GM23338 (cell line): Measurements from ENCODE around the gene EXOC7. TPM values are rescaled to one million over a fixed set of nuclear protein-coding genes. Genes with fewer than 3 reads are reported as not detected.

Source experiments
- ATAC-seq: fragments of 200-7000 bp; cut with Tn5 transposase; 3 replicates; pipeline ENCODE4 v1.9.1; 2020
- DNase-seq: peaks from one replicate; pipeline ENCODE4 v3.0.0-alpha.2; 2015; ENCODE audit warnings: low spot score
- H2AFZ ChIP-seq: fragments of 200-600 bp; sonication (generic); 2 replicates; pipeline ENCODE4 v1.8.0; 2016; ENCODE audit warnings: antibody characterized with exemption, mild to moderate bottlenecking, moderate library complexity
- H3F3A ChIP-seq: fragments of 200-600 bp; sonication (generic); replicated peaks from 2 replicates; pipeline ENCODE4 v1.8.0; 2017; ENCODE audit warnings: antibody characterized with exemption, mixed run types, low read depth
- H3K27ac ChIP-seq: fragments of 200-600 bp; sonication (generic); 2 replicates; pipeline ENCODE4 v1.6.1; 2016; ENCODE audit warnings: low read depth
- H3K27me3 ChIP-seq: fragments of 200-600 bp; sonication (generic); 2 replicates; pipeline ENCODE4 v1.8.0; 2016; ENCODE audit warnings: mild to moderate bottlenecking, mixed run types, moderate library complexity; ENCODE audit not compliant: insufficient read depth
- H3K36me3 ChIP-seq: fragments of 200-600 bp; sonication (generic); 2 replicates; pipeline ENCODE4 v1.8.0; 2016; ENCODE audit warnings: mild to moderate bottlenecking; ENCODE audit not compliant: insufficient read depth
- H3K4me1 ChIP-seq: fragments of 200-600 bp; sonication (generic); 2 replicates; pipeline ENCODE4 v1.8.0; 2016; ENCODE audit warnings: mild to moderate bottlenecking, moderate library complexity; ENCODE audit not compliant: insufficient read depth
- H3K4me2 ChIP-seq: fragments of 200-600 bp; sonication (generic); 2 replicates; pipeline ENCODE4 v1.7.1; 2017; ENCODE audit warnings: mixed run types
- H3K4me3 ChIP-seq: fragments of 200-600 bp; sonication (generic); 2 replicates; pipeline ENCODE4 v1.6.1; 2016; ENCODE audit warnings: mixed run types
- H3K79me2 ChIP-seq: fragments of 200-600 bp; sonication (generic); replicated peaks from 2 replicates; pipeline ENCODE4 v1.8.0; 2017; ENCODE audit warnings: mild to moderate bottlenecking; ENCODE audit not compliant: insufficient read depth
- H3K9me2 ChIP-seq: fragments of 200-600 bp; sonication (generic); 2 replicates; pipeline ENCODE4 v1.8.0; 2017; ENCODE audit not compliant: insufficient read depth
- H4K20me1 ChIP-seq: fragments of 200-600 bp; sonication (generic); replicated peaks from 2 replicates; pipeline ENCODE4 v1.8.0; 2017; ENCODE audit warnings: mild to moderate bottlenecking; ENCODE audit not compliant: insufficient read depth
- H3K27ac Mint-ChIP-seq: 2 replicates; pipeline ENCODE4 v1.8.0; 2020; ENCODE audit warnings: inconsistent platforms, mild to moderate bottlenecking, moderate library complexity, mixed read lengths
- H3K27me3 Mint-ChIP-seq: 3 replicates; pipeline ENCODE4 v1.8.0; 2022; ENCODE audit warnings: low read depth, mild to moderate bottlenecking, moderate library complexity, mixed read lengths, inconsistent platforms; ENCODE audit not compliant: insufficient read depth, poor library complexity
- H3K36me3 Mint-ChIP-seq: 3 replicates; pipeline ENCODE4 v1.8.0; 2021; ENCODE audit warnings: low read depth, mild to moderate bottlenecking, inconsistent platforms, moderate library complexity, mixed read lengths
- H3K4me1 Mint-ChIP-seq: 3 replicates; pipeline ENCODE4 v1.8.0; 2020; ENCODE audit warnings: mild to moderate bottlenecking, inconsistent platforms, mixed read lengths
- H3K4me3 Mint-ChIP-seq: 3 replicates; pipeline ENCODE4 v1.8.0; 2021; ENCODE audit warnings: moderate library complexity, mild to moderate bottlenecking, inconsistent platforms, mixed read lengths
- H3K9me3 Mint-ChIP-seq: 3 replicates; pipeline ENCODE4 v1.8.0; 2020; ENCODE audit warnings: moderate library complexity, mild to moderate bottlenecking, inconsistent platforms, mixed read lengths
- EZH2phosphoT487 ChIP-seq: fragments of 200-600 bp; sonication (generic); IDR thresholded peaks from one replicate; pipeline ENCODE4 v1.8.1; 2018; ENCODE audit warnings: antibody characterized with exemption; ENCODE audit not compliant: unreplicated experiment
- NANOG ChIP-seq: IDR thresholded peaks from 2 replicates; pipeline ENCODE4 v1.6.1; 2016; ENCODE audit warnings: antibody characterized with exemption, borderline replicate concordance
- POLR2AphosphoS5 ChIP-seq: IDR thresholded peaks from 2 replicates; pipeline ENCODE4 v1.6.1; 2016; ENCODE audit warnings: antibody characterized with exemption, low read depth
- ZNF331 ChIP-seq: fragments of 250-450 bp; sonication (Bioruptor Pico); IDR thresholded peaks from 2 replicates; pipeline ENCODE4 v1.5.0; 2020; ENCODE audit warnings: low read depth, mild to moderate bottlenecking, moderate library complexity
- polyA plus RNA-seq: library from polyadenylated mRNA; unstranded; fragments of >200 nt; fragmentation: Nextera tagmentation; extraction: Ambion mirVana; gene quantifications from 2 replicates; pipeline ENCODE4 v1.2.1, GENCODE V29; 2016
- total RNA-seq: library from RNA; depleted of rRNA; stranded (reverse); fragments of >200 nt; shearing (Covaris generic); gene quantifications from 2 replicates; pipeline ENCODE4 v1.2.3, GENCODE V29; 2014
- TF ChIP-seq, protein P1 (sequence below): IDR thresholded peaks from one replicate; pipeline ENCODE4 v1.6.1; 2018; ENCODE audit warnings: antibody characterized with exemption; ENCODE audit not compliant: unreplicated experiment
- TF ChIP-seq, protein P2 (sequence below): fragments of 250-450 bp; sonication (Bioruptor Pico); IDR thresholded peaks from 2 replicates; pipeline ENCODE4 v1.5.0; 2020; ENCODE audit warnings: mild to moderate bottlenecking, moderate library complexity
- TF ChIP-seq, protein P3 (sequence below): IDR thresholded peaks from 2 replicates; pipeline ENCODE4 v1.6.1; 2016; ENCODE audit warnings: antibody characterized with exemption

The EXOC7 gene
- total and polyA plus RNA-seq, 2 experiments from 2014 or later: 75.4 to 77.4 TPM

DNA sequence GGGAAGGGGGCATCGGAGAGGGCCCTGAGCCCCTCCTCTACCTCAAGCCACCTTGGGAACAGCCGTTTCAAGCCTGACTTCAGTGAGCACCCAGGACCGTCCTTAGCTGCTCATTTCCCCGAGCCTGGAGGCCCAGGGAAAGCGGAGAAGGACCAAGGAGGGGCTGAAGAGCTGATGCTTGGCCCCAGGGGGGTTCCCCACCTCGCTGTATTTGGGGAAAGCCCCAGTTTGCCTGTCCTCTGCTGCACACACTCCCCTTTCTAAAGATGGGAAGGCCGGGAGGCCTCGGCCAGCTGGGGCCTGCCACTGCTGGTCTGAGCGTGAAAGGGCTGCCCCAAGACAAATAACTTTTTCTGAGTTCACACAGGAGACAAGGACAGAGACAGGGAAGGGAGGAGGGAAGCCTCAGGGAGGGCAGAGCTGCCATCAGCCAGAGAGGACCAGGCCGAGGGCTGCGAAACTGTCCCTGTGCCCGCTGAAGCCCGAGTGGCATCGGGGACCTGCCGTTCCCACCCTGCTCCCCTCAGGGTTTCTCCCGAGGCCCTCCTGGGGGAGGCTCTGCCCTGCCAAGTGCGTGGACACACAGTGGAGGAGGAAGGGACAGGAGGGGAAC lies 13.0 kb downstream of the EXOC7 start:
- Histone ChIP-seq H3F3A (no peaks in the 10 kb centered on the region), H3K79me2 (no peaks in the 10 kb centered on the region), H3K4me2 (no peak overlapping the region), H3K4me1 (no peaks in the 10 kb centered on the region), H3K36me3 (peaks cover 6% of the 10 kb centered on the region; the same call in 1 of the 2 replicates), H4K20me1 (no peaks in the 10 kb centered on the region; the same call in 1 of the 2 replicates), H3K9me2 (no peaks in the 10 kb centered on the region), H2AFZ (no peak overlapping the region), H3K27me3 (no peaks in the 10 kb centered on the region), H3K27ac (no peak overlapping the region), H3K4me3 (no peak overlapping the region)
- no peak for ATAC-seq
- Mint-ChIP-seq H3K27ac (no peak overlapping the region), H3K4me1 (no peaks in the 10 kb centered on the region), H3K9me3 (no peaks in the 10 kb centered on the region), H3K27me3 (peaks cover 7% of the 10 kb centered on the region), H3K4me3 (no peak overlapping the region), H3K36me3 (peaks cover 63% of the 10 kb centered on the region)
- DNase-seq: no peak
- TF ChIP-seq, protein P1, sequence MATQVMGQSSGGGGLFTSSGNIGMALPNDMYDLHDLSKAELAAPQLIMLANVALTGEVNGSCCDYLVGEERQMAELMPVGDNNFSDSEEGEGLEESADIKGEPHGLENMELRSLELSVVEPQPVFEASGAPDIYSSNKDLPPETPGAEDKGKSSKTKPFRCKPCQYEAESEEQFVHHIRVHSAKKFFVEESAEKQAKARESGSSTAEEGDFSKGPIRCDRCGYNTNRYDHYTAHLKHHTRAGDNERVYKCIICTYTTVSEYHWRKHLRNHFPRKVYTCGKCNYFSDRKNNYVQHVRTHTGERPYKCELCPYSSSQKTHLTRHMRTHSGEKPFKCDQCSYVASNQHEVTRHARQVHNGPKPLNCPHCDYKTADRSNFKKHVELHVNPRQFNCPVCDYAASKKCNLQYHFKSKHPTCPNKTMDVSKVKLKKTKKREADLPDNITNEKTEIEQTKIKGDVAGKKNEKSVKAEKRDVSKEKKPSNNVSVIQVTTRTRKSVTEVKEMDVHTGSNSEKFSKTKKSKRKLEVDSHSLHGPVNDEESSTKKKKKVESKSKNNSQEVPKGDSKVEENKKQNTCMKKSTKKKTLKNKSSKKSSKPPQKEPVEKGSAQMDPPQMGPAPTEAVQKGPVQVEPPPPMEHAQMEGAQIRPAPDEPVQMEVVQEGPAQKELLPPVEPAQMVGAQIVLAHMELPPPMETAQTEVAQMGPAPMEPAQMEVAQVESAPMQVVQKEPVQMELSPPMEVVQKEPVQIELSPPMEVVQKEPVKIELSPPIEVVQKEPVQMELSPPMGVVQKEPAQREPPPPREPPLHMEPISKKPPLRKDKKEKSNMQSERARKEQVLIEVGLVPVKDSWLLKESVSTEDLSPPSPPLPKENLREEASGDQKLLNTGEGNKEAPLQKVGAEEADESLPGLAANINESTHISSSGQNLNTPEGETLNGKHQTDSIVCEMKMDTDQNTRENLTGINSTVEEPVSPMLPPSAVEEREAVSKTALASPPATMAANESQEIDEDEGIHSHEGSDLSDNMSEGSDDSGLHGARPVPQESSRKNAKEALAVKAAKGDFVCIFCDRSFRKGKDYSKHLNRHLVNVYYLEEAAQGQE: no peak
- TF ChIP-seq NANOG: no peak
- TF ChIP-seq POLR2AphosphoS5: no peak
- no peak for TF ChIP-seq ZNF331 (CRISPR knock-in tag)
- TF ChIP-seq, protein P2, sequence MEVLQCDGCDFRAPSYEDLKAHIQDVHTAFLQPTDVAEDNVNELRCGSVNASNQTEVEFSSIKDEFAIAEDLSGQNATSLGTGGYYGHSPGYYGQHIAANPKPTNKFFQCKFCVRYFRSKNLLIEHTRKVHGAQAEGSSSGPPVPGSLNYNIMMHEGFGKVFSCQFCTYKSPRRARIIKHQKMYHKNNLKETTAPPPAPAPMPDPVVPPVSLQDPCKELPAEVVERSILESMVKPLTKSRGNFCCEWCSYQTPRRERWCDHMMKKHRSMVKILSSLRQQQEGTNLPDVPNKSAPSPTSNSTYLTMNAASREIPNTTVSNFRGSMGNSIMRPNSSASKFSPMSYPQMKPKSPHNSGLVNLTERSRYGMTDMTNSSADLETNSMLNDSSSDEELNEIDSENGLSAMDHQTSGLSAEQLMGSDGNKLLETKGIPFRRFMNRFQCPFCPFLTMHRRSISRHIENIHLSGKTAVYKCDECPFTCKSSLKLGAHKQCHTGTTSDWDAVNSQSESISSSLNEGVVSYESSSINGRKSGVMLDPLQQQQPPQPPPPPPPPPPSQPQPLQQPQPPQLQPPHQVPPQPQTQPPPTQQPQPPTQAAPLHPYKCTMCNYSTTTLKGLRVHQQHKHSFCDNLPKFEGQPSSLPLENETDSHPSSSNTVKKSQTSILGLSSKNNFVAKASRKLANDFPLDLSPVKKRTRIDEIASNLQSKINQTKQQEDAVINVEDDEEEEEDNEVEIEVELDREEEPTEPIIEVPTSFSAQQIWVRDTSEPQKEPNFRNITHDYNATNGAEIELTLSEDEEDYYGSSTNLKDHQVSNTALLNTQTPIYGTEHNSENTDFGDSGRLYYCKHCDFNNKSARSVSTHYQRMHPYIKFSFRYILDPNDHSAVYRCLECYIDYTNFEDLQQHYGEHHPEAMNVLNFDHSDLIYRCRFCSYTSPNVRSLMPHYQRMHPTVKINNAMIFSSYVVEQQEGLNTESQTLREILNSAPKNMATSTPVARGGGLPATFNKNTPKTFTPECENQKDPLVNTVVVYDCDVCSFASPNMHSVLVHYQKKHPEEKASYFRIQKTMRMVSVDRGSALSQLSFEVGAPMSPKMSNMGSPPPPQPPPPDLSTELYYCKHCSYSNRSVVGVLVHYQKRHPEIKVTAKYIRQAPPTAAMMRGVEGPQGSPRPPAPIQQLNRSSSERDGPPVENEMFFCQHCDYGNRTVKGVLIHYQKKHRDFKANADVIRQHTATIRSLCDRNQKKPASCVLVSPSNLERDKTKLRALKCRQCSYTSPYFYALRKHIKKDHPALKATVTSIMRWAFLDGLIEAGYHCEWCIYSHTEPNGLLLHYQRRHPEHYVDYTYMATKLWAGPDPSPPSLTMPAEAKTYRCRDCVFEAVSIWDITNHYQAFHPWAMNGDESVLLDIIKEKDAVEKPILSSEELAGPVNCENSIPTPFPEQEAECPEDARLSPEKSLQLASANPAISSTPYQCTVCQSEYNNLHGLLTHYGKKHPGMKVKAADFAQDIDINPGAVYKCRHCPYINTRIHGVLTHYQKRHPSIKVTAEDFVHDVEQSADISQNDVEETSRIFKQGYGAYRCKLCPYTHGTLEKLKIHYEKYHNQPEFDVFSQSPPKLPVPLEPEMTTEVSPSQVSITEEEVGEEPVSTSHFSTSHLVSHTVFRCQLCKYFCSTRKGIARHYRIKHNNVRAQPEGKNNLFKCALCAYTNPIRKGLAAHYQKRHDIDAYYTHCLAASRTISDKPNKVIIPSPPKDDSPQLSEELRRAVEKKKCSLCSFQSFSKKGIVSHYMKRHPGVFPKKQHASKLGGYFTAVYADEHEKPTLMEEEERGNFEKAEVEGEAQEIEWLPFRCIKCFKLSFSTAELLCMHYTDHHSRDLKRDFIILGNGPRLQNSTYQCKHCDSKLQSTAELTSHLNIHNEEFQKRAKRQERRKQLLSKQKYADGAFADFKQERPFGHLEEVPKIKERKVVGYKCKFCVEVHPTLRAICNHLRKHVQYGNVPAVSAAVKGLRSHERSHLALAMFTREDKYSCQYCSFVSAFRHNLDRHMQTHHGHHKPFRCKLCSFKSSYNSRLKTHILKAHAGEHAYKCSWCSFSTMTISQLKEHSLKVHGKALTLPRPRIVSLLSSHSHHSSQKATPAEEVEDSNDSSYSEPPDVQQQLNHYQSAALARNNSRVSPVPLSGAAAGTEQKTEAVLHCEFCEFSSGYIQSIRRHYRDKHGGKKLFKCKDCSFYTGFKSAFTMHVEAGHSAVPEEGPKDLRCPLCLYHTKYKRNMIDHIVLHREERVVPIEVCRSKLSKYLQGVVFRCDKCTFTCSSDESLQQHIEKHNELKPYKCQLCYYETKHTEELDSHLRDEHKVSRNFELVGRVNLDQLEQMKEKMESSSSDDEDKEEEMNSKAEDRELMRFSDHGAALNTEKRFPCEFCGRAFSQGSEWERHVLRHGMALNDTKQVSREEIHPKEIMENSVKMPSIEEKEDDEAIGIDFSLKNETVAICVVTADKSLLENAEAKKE (CRISPR knock-in tag): no peak
- TF ChIP-seq, protein P3, sequence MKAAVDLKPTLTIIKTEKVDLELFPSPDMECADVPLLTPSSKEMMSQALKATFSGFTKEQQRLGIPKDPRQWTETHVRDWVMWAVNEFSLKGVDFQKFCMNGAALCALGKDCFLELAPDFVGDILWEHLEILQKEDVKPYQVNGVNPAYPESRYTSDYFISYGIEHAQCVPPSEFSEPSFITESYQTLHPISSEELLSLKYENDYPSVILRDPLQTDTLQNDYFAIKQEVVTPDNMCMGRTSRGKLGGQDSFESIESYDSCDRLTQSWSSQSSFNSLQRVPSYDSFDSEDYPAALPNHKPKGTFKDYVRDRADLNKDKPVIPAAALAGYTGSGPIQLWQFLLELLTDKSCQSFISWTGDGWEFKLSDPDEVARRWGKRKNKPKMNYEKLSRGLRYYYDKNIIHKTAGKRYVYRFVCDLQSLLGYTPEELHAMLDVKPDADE: no peak
- no peak for TF ChIP-seq EZH2phosphoT487
